HepG2 (cell line): ENCODE data around the gene CTSD. TPM values are rescaled to one million over a fixed set of nuclear protein-coding genes. Genes with fewer than 3 reads are reported as not detected.

Experiments used
- ATAC-seq: fragments of 200-7000 bp; cut with Tn5 transposase; 3 replicates; pipeline ENCODE4 v1.9.1; 2020; ENCODE audit warnings: mild to moderate bottlenecking, moderate library complexity
- BruUV-seq: library from RNA; stranded (reverse); fragments of 400-500 nt; replicated peaks from 2 replicates; lab custom pipeline; 2021; lab: Mats Ljungman, UMichigan
- CTCF ChIA-PET: fragments of 300-600 bp; formaldehyde crosslinking; extraction: SDS; loops from one replicate; lab custom pipeline; 2021; ENCODE audit warnings: low total read pairs, inconsistent platforms, low intra/inter-chr PET ratio; lab: Yijun Ruan, JAX
- POLR2A ChIA-PET: fragments of 350-600 bp; sonication (Branson Sonifier 250); formaldehyde crosslinking; loops from one replicate; lab custom pipeline; 2020; ENCODE audit warnings: antibody characterized with exemption, inconsistent platforms; lab: Yijun Ruan, JAX
- DNase-seq: peaks from one replicate; pipeline ENCODE4 v3.0.0-alpha.2; 2015; ENCODE audit warnings: low spot score
- FAIRE-seq: peaks from 3 replicates; lab custom pipeline; 2011; peaks lifted over from hg19 to GRCh38; lab: Jason Lieb, UNC
- H2AFZ ChIP-seq: one replicate; pipeline ENCODE4 v1.6.1; 2011; ENCODE audit warnings: low read length, inconsistent platforms
- H3K27ac ChIP-seq: fragments of 300-600 bp; 3 replicates; pipeline ENCODE4 v1.8.0; 2011; ENCODE audit warnings: mixed run types, mild to moderate bottlenecking, mixed read lengths, low read length, inconsistent platforms; ENCODE audit not compliant: insufficient read depth; ENCODE audit errors: extremely low read length
- H3K27me3 ChIP-seq, 2 experiments: fragments of 200-600 bp in 1 of 2; 2 replicates in 1 of 2; 3 replicates in 1 of 2; pipeline versions ENCODE4 v1.6.0 to v1.8.0; 2011; ENCODE audit warnings: low read length in 2 of 2, mild to moderate bottlenecking in 2 of 2, moderate library complexity in 2 of 2, inconsistent platforms in 1 of 2; ENCODE audit not compliant: insufficient read depth in 2 of 2, control insufficient read depth in 1 of 2
- H3K36me3 ChIP-seq, 2 experiments: fragments of 200-600 bp in 1 of 2; replicated peaks in 1 of 2; 2 replicates in 1 of 2; 3 replicates in 1 of 2; pipeline versions ENCODE4 v1.5.1 to v1.8.0; 2011; ENCODE audit warnings: low read length in 2 of 2, inconsistent platforms in 1 of 2; ENCODE audit not compliant: insufficient read depth in 2 of 2, control insufficient read depth in 1 of 2
- H3K4me1 ChIP-seq: 2 replicates; pipeline ENCODE4 v1.5.1; 2012; ENCODE audit warnings: low read length, inconsistent platforms; ENCODE audit not compliant: insufficient read depth
- H3K4me2 ChIP-seq: 2 replicates; pipeline ENCODE4 v1.6.0; 2011; ENCODE audit warnings: low read depth, low read length, inconsistent platforms
- H3K4me3 ChIP-seq, 3 experiments: fragments of 200-600 bp in 1 of 3; sonication (generic), shearing (Covaris generic) in 1 of 3; replicated peaks in 1 of 3; 2 replicates each; pipeline ENCODE4 v1.5.1; 2011 to 2016; ENCODE audit warnings: low read length in 3 of 3, inconsistent platforms in 2 of 3, low read depth in 2 of 3, mild to moderate bottlenecking in 2 of 3, control low read depth in 1 of 3, mixed read lengths in 1 of 3; ENCODE audit not compliant: insufficient read depth in 1 of 3
- H3K79me2 ChIP-seq: one replicate; pipeline ENCODE4 v1.6.1; 2011; ENCODE audit warnings: low read length, inconsistent platforms; ENCODE audit not compliant: insufficient read depth
- H3K9ac ChIP-seq: 2 replicates; pipeline ENCODE4 v1.6.0; 2011; ENCODE audit warnings: mild to moderate bottlenecking, low read depth, low read length, inconsistent platforms; ENCODE audit not compliant: insufficient read depth
- H3K9me3 ChIP-seq: 2 replicates; pipeline ENCODE4 v1.5.1; 2012; ENCODE audit warnings: mild to moderate bottlenecking, low read length
- H4K20me1 ChIP-seq: 2 replicates; pipeline ENCODE4 v1.6.0; 2011; ENCODE audit warnings: inconsistent platforms, mild to moderate bottlenecking, low read length, moderate library complexity; ENCODE audit not compliant: insufficient read depth
- JUN ChIP-seq: sonication (generic); formaldehyde crosslinking; IDR thresholded peaks from 2 replicates; pipeline ENCODE4 v1.4.0; 2020; ENCODE audit warnings: mild to moderate bottlenecking, missing genetic modification reagents
- POLR2AphosphoS2 ChIP-seq: IDR thresholded peaks from 2 replicates; pipeline ENCODE4 v1.6.1; 2011; ENCODE audit warnings: low read depth, low read length, improper control_type of control experiment
- POLR2G ChIP-seq: fragments of 200-400 bp; formaldehyde crosslinking; IDR thresholded peaks from 2 replicates; pipeline ENCODE4 v1.6.1; 2018; ENCODE audit warnings: mild to moderate bottlenecking, low read depth, low read length, moderate library complexity
- WGBS: methylation state at CpG from one replicate; pipeline ENCODE4 v1.1.6; 2017; ENCODE audit warnings: low lambda C conversion rate; 5-methylcytosine and 5-hydroxymethylcytosine counted together
- in situ Hi-C: cut with HindIII; loops from 2 replicates; pipeline ENCODE4 v1.10.0; 2017; ENCODE audit warnings: low pct_unique_long_range_greater_than_20kb; ENCODE audit not compliant: extremely low pct_ligation_motif_present
- intact Hi-C: fragments of 100-400 bp; cut with micrococcal nuclease; formaldehyde crosslinking; loops from one replicate; pipeline ENCODE4 v1.10.0; 2022; ENCODE audit not compliant: unreplicated experiment
- polyA plus RNA-seq, 8 experiments: library from polyadenylated mRNA; depleted of rRNA in 3 of 8; stranded (reverse) in 7 of 8; unstranded in 1 of 8; fragments of >200 nt; fragmentation: Illumina TruSeq in 4 of 8; extraction: Trizol in 4 of 8; gene quantifications; 2 replicates each; pipeline versions ENCODE4 v1.2.1 to v1.2.3, GENCODE V29; 2011 to 2016; ENCODE audit warnings: low read depth in 4 of 8, missing spikeins in 1 of 8, mixed read lengths in 1 of 8; ENCODE audit not compliant: insufficient read depth in 1 of 8
- total RNA-seq, 5 experiments: library from RNA; depleted of rRNA; stranded (reverse); fragments of >200 nt; fragmentation: Illumina TruSeq; extraction: Trizol; gene quantifications; 2 replicates each; pipeline ENCODE4 v1.2.3, GENCODE V29; 2016; ENCODE audit warnings: low read depth in 1 of 5
- TF ChIP-seq, protein P1 (sequence below): sonication (generic); formaldehyde crosslinking; IDR thresholded peaks from 2 replicates; pipeline ENCODE4 v1.4.0; 2020; ENCODE audit warnings: mild to moderate bottlenecking, missing genetic modification reagents, borderline replicate concordance

The CTSD gene
- total and polyA plus RNA-seq, 2 of the 13 experiments (the other 11 are each of a cell fraction or from before 2014, with no cell fraction given) = 143 to 230 TPM

DNA sequence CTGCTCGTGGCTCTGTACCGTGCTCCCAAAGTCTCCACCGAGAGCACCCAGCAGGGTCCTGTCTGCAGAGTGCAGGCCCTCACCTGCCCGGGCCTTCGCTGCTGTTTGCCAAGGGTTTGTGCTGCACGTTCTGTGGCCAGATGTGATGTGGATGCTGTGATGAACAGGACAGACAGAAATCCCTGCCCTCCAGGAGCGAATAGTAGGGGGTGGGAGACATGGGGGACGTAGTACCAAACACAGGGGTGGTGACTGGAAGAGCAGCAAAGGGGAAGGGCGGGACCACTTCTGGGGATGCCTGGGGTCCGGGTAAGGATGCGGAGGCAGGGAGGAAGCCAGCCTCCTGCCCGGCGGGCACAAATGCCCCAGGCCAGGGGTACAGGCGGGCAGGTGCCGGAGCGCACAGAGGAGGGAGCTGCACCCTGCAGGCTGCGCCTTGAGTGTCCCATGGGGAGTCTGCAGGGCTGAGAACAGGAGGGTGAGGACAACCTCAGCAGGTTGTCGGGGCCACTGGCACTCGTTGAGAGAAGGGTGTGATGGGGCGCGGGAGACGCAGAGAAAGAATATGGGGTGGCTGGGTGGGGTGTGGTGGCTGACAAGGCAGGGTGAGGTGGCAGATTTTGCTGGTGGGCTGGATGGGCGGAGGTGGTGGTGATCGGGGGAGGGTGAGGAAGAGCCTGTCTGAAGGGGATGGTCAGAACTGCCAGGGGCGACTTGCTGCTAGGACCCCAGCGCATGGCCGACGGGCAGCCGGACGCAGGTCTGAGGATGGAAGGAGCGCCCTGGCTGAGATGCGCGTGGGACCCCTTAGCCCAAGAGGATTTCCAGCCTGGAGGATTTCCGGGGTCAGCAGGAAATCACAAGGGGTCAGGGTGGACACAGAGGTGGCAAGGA, 16.3 kb upstream of the CTSD start:
- H3K27me3 ChIP-seq = peaks cover 15 to 62% of the 10 kb centered on the region in 2 experiments
- H4K20me1 ChIP-seq = no peaks in the 10 kb centered on the region
- H3K9ac ChIP-seq = no peak overlapping the region
- no TSS peak for BruUV-seq
- H3K27ac ChIP-seq = no peak overlapping the region
- no peak overlapping the region for H3K4me3 ChIP-seq
- DNase-seq (no peak), ATAC-seq (no peak), FAIRE-seq (no peak)
- H3K36me3 ChIP-seq = no peaks in the 10 kb centered on the region
- no peaks in the 10 kb centered on the region for H3K9me3 ChIP-seq
- POLR2A ChIA-PET = no interaction called here
- in situ Hi-C loops = no loop called here
- H3K4me1 ChIP-seq = peaks cover 26% of the 10 kb centered on the region
- intact Hi-C loops = no loop called here
- WGBS = 56% methylated on average over 32 of the region's 34 CpGs
- TF ChIP-seq JUN (CRISPR knock-in tag) (no peak), POLR2AphosphoS2 (no peak), POLR2G (no peak)
- TF ChIP-seq, protein P1, sequence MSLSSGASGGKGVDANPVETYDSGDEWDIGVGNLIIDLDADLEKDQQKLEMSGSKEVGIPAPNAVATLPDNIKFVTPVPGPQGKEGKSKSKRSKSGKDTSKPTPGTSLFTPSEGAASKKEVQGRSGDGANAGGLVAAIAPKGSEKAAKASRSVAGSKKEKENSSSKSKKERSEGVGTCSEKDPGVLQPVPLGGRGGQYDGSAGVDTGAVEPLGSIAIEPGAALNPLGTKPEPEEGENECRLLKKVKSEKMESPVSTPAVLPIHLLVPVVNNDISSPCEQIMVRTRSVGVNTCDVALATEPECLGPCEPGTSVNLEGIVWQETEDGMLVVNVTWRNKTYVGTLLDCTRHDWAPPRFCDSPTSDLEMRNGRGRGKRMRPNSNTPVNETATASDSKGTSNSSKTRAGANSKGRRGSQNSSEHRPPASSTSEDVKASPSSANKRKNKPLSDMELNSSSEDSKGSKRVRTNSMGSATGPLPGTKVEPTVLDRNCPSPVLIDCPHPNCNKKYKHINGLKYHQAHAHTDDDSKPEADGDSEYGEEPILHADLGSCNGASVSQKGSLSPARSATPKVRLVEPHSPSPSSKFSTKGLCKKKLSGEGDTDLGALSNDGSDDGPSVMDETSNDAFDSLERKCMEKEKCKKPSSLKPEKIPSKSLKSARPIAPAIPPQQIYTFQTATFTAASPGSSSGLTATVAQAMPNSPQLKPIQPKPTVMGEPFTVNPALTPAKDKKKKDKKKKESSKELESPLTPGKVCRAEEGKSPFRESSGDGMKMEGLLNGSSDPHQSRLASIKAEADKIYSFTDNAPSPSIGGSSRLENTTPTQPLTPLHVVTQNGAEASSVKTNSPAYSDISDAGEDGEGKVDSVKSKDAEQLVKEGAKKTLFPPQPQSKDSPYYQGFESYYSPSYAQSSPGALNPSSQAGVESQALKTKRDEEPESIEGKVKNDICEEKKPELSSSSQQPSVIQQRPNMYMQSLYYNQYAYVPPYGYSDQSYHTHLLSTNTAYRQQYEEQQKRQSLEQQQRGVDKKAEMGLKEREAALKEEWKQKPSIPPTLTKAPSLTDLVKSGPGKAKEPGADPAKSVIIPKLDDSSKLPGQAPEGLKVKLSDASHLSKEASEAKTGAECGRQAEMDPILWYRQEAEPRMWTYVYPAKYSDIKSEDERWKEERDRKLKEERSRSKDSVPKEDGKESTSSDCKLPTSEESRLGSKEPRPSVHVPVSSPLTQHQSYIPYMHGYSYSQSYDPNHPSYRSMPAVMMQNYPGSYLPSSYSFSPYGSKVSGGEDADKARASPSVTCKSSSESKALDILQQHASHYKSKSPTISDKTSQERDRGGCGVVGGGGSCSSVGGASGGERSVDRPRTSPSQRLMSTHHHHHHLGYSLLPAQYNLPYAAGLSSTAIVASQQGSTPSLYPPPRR (CRISPR knock-in tag) = no peak
- CTCF ChIA-PET = no interaction called here
- H3K79me2 ChIP-seq = no peaks in the 10 kb centered on the region
- no peak overlapping the region for H3K4me2 ChIP-seq
- H2AFZ ChIP-seq = no peak overlapping the region
